Muscle layer of duodenum (tissue), 2 donors: ENCODE data around the gene RHOT1.

Source experiments
- H3K27ac ChIP-seq: one replicate; pipeline ENCODE4 v1.7.0; 2013; ENCODE audit warnings: mild to moderate bottlenecking, low read length
- H3K27me3 ChIP-seq: one replicate; pipeline ENCODE4 v1.7.0; 2013; ENCODE audit warnings: low read depth, mild to moderate bottlenecking, control low read depth, low read length
- H3K36me3 ChIP-seq, 2 donors: one replicate each; pipeline ENCODE4 v1.7.0; 2013; ENCODE audit warnings: low read length in 2 of 2, control low read depth in 1 of 2, mild to moderate bottlenecking in 1 of 2; ENCODE audit not compliant: insufficient read depth in 2 of 2, control insufficient read depth in 1 of 2
- H3K4me1 ChIP-seq, 2 donors: one replicate each; pipeline ENCODE4 v1.7.0; 2013; ENCODE audit warnings: low read length in 2 of 2, mild to moderate bottlenecking in 2 of 2, control low read depth in 1 of 2, moderate library complexity in 1 of 2; ENCODE audit not compliant: insufficient read depth in 2 of 2, control insufficient read depth in 1 of 2
- H3K4me3 ChIP-seq, 2 donors: one replicate each; pipeline ENCODE4 v1.7.0; 2013; ENCODE audit warnings: low read length in 2 of 2, low read depth in 1 of 2, mild to moderate bottlenecking in 1 of 2
- H3K9me3 ChIP-seq, 2 donors: one replicate each; pipeline ENCODE4 v1.7.0; 2013; ENCODE audit warnings: low read length in 2 of 2, control low read depth in 1 of 2, mild to moderate bottlenecking in 1 of 2; ENCODE audit not compliant: control insufficient read depth in 1 of 2
- donor health status: healthy.

RHOT1 gene

DNA sequence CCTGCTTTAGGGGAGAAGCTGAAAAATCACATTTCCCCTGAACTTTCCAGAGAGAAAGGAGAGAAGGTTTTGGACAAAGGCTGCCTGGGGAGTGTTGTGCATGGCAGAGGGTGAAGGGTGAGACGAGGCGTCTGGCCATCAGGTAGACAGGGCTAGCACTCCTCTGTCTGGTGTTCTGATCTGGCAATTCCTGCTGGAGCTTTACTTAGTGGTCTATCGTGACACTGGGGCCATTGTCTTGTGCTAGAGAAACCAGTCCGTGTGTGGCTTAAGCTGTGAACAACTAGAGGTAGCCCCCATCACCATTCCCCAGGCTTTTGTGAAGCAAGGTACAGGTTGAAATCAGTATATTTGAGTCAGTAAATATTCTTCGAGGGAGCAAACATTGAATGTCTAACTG lies 131.8 kb downstream of the RHOT1 start:
- no peak overlapping the region for H3K27ac ChIP-seq
- H3K4me3 ChIP-seq: no peak overlapping the region
- peaks cover 8% of the 10 kb centered on the region for H3K27me3 ChIP-seq

DNA sequence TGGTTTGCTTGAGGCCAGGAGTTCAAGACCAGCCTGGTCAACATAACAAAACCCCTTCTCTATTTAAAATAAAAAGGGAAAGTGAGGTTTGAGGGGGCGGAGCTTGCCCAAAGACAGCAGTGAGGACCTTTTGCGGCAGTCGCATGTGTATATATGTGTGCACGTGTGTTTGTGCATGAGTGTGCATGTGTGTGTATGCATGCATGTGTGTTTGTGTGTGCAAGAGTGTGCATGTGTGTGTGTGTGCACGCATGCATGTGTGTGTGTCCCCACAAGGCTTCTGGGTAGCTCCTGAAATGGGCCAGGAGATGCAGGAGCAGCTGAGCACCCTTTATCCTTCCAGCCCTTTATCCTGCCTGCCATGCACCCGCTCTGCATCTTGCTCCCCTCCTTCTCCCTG lies 132.3 kb downstream of the RHOT1 start:
- H3K4me3 ChIP-seq: no peak overlapping the region
- no peak overlapping the region for H3K27ac ChIP-seq
- H3K27me3 ChIP-seq: peaks cover 4% of the 10 kb centered on the region
- H3K9me3 ChIP-seq: no peaks in the 10 kb centered on the region
- H3K4me1 ChIP-seq: no peaks in the 10 kb centered on the region
- no peaks in the 10 kb centered on the region for H3K36me3 ChIP-seq

More for the DNA sequence above, 131.8 kb downstream of the RHOT1 start:
- Histone ChIP-seq H3K4me1 (no peaks in the 10 kb centered on the region), H3K9me3 (no peaks in the 10 kb centered on the region), H3K36me3 (no peaks in the 10 kb centered on the region)
